WTC11 (cell line): ENCODE measurements around the gene PAQR6. TPM values are rescaled to one million over a fixed set of nuclear protein-coding genes. Genes with fewer than 3 reads are reported as not detected.

Source experiments
- ATAC-seq: fragments of 200-7000 bp; cut with Tn5 transposase; 2 replicates; pipeline ENCODE4 v1.10.0; 2021; ENCODE audit warnings: mild to moderate bottlenecking, moderate library complexity
- CTCF ChIA-PET: fragments of 300-600 bp; sonication (Branson Sonifier 250); formaldehyde crosslinking; loops from one replicate; lab custom pipeline; 2021; ENCODE audit warnings: antibody characterized with exemption; lab: Charles Lee
- POLR2A ChIA-PET: fragments of 350-600 bp; sonication (Branson Sonifier 250); formaldehyde crosslinking; loops from one replicate; lab custom pipeline; 2021; ENCODE audit warnings: antibody characterized with exemption; lab: Charles Lee
- DNase-seq: peaks from one replicate; pipeline ENCODE4 v3.0.0; 2021; ENCODE audit warnings: low spot score
- H3K27ac Mint-ChIP-seq: 2 replicates; pipeline ENCODE4 v1.8.0; 2021; ENCODE audit warnings: mixed read lengths
- H3K27me3 Mint-ChIP-seq: 2 replicates; pipeline ENCODE4 v1.8.0; 2021; ENCODE audit warnings: low read depth, mild to moderate bottlenecking, moderate library complexity, mixed read lengths
- H3K36me3 Mint-ChIP-seq: 2 replicates; pipeline ENCODE4 v1.8.0; 2021; ENCODE audit warnings: mixed read lengths
- H3K4me1 Mint-ChIP-seq: 2 replicates; pipeline ENCODE4 v1.8.0; 2022; ENCODE audit warnings: mixed read lengths
- H3K4me3 Mint-ChIP-seq: 2 replicates; pipeline ENCODE4 v1.8.0; 2021; ENCODE audit warnings: mild to moderate bottlenecking, moderate library complexity, mixed read lengths
- H3K9me3 Mint-ChIP-seq: 2 replicates; pipeline ENCODE4 v1.8.0; 2021; ENCODE audit warnings: mixed read lengths
- CREB1 ChIP-seq: sonication (generic); formaldehyde crosslinking; IDR thresholded peaks from 2 replicates; pipeline ENCODE4 v1.8.0; 2023; ENCODE audit warnings: mild to moderate bottlenecking, missing genetic modification reagents
- ELF4 ChIP-seq: sonication (generic); formaldehyde crosslinking; IDR thresholded peaks from 2 replicates; pipeline ENCODE4 v1.8.1; 2022; ENCODE audit warnings: low read depth, mild to moderate bottlenecking, moderate library complexity, missing genetic modification reagents
- KAT7 ChIP-seq: sonication (generic); formaldehyde crosslinking; IDR thresholded peaks from 2 replicates; pipeline ENCODE4 v1.8.1; 2023; ENCODE audit warnings: missing genetic modification reagents, mild to moderate bottlenecking, borderline replicate concordance
- NFATC4 ChIP-seq: fragments of 250-450 bp; sonication (Bioruptor Pico); IDR thresholded peaks from 2 replicates; pipeline ENCODE4 v1.9.0; 2021; ENCODE audit warnings: mild to moderate bottlenecking
- NR1H2 ChIP-seq: sonication (generic); formaldehyde crosslinking; IDR thresholded peaks from 2 replicates; pipeline ENCODE4 v1.9.0; 2021; ENCODE audit warnings: mild to moderate bottlenecking, moderate library complexity, missing genetic modification reagents
- NR2C2 ChIP-seq: sonication (generic); formaldehyde crosslinking; IDR thresholded peaks from 2 replicates; pipeline ENCODE4 v1.8.0; 2022; ENCODE audit warnings: mild to moderate bottlenecking, missing genetic modification reagents
- TP53 ChIP-seq: sonication (generic); formaldehyde crosslinking; IDR thresholded peaks from 2 replicates; pipeline ENCODE4 v1.8.1; 2023; ENCODE audit warnings: mild to moderate bottlenecking, missing genetic modification reagents
- ZNF317 ChIP-seq: sonication (generic); formaldehyde crosslinking; IDR thresholded peaks from 2 replicates; pipeline ENCODE4 v1.8.1; 2023; ENCODE audit warnings: low read depth, mild to moderate bottlenecking, moderate library complexity, missing genetic modification reagents, borderline replicate concordance
- ZNF416 ChIP-seq: fragments of 250-450 bp; sonication (Bioruptor Pico); IDR thresholded peaks from 2 replicates; pipeline ENCODE4 v1.9.0; 2021; ENCODE audit warnings: mild to moderate bottlenecking, inconsistent platforms
- total RNA-seq: library from RNA; stranded (reverse); gene quantifications from 3 replicates; pipeline ENCODE4 v1.2.3, GENCODE V29; 2021
- TF ChIP-seq, protein P1 (sequence below): fragments of 250-450 bp; sonication (Bioruptor Pico); IDR thresholded peaks from 2 replicates; pipeline ENCODE4 v1.9.0; 2021; ENCODE audit warnings: mild to moderate bottlenecking, borderline replicate concordance
- TF ChIP-seq, protein P2 (sequence below): fragments of 200-600 bp; IDR thresholded peaks from 2 replicates; pipeline ENCODE4 v1.8.0; 2022; ENCODE audit warnings: antibody characterized with exemption
- TF ChIP-seq, protein P3 (sequence below): fragments of 250-450 bp; sonication (Bioruptor Pico); IDR thresholded peaks from 2 replicates; pipeline ENCODE4 v2.1.2; 2022; ENCODE audit warnings: mild to moderate bottlenecking, moderate library complexity
- TF ChIP-seq, protein P4 (sequence below): sonication (generic); formaldehyde crosslinking; IDR thresholded peaks from 2 replicates; pipeline ENCODE4 v1.8.1; 2023; ENCODE audit warnings: mild to moderate bottlenecking, missing genetic modification reagents, moderate library complexity
- TF ChIP-seq, protein P5 (sequence below): sonication (generic); formaldehyde crosslinking; IDR thresholded peaks from 2 replicates; pipeline ENCODE4 v1.8.1; 2023; ENCODE audit warnings: mild to moderate bottlenecking, missing genetic modification reagents
- TF ChIP-seq, protein P6 (sequence below): sonication (generic); formaldehyde crosslinking; IDR thresholded peaks from 2 replicates; pipeline ENCODE4 v1.8.0; 2022; ENCODE audit warnings: mild to moderate bottlenecking, missing genetic modification reagents

Gene PAQR6
- total RNA-seq, 1 experiment from 2014 or later: 5.9 TPM

DNA sequence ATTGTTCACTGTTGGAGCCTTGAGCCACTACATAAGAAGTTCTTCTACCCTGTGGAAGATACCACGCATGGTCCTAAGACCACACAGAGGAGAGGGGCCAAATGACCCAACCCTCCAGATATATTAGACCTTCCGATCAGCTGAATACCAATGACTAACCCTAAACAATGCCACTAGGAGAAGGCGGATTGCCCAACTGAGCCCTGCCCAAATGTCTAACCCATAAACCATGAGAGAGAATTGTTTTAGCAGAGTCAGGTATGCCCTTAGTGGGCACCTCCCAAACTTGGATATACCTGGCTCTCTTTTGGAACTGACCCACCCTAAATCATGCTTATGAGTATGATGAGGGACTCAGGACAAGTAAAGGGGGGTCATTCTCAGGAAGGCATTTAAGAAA, 22.5 kb upstream of the PAQR6 start:
- Mint-ChIP-seq H3K36me3 (peaks cover 79% of the 10 kb centered on the region), H3K9me3 (no peaks in the 10 kb centered on the region), H3K4me3 (no peak overlapping the region), H3K4me1 (no peaks in the 10 kb centered on the region), H3K27me3 (no peaks in the 10 kb centered on the region), H3K27ac (no peak overlapping the region)
- TF ChIP-seq KAT7 (CRISPR knock-in tag): no peak
- TF ChIP-seq, protein P1, sequence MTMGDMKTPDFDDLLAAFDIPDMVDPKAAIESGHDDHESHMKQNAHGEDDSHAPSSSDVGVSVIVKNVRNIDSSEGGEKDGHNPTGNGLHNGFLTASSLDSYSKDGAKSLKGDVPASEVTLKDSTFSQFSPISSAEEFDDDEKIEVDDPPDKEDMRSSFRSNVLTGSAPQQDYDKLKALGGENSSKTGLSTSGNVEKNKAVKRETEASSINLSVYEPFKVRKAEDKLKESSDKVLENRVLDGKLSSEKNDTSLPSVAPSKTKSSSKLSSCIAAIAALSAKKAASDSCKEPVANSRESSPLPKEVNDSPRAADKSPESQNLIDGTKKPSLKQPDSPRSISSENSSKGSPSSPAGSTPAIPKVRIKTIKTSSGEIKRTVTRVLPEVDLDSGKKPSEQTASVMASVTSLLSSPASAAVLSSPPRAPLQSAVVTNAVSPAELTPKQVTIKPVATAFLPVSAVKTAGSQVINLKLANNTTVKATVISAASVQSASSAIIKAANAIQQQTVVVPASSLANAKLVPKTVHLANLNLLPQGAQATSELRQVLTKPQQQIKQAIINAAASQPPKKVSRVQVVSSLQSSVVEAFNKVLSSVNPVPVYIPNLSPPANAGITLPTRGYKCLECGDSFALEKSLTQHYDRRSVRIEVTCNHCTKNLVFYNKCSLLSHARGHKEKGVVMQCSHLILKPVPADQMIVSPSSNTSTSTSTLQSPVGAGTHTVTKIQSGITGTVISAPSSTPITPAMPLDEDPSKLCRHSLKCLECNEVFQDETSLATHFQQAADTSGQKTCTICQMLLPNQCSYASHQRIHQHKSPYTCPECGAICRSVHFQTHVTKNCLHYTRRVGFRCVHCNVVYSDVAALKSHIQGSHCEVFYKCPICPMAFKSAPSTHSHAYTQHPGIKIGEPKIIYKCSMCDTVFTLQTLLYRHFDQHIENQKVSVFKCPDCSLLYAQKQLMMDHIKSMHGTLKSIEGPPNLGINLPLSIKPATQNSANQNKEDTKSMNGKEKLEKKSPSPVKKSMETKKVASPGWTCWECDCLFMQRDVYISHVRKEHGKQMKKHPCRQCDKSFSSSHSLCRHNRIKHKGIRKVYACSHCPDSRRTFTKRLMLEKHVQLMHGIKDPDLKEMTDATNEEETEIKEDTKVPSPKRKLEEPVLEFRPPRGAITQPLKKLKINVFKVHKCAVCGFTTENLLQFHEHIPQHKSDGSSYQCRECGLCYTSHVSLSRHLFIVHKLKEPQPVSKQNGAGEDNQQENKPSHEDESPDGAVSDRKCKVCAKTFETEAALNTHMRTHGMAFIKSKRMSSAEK (CRISPR knock-in tag): no peak
- no peak for TF ChIP-seq ELF4 (CRISPR knock-in tag)
- TF ChIP-seq, protein P2, sequence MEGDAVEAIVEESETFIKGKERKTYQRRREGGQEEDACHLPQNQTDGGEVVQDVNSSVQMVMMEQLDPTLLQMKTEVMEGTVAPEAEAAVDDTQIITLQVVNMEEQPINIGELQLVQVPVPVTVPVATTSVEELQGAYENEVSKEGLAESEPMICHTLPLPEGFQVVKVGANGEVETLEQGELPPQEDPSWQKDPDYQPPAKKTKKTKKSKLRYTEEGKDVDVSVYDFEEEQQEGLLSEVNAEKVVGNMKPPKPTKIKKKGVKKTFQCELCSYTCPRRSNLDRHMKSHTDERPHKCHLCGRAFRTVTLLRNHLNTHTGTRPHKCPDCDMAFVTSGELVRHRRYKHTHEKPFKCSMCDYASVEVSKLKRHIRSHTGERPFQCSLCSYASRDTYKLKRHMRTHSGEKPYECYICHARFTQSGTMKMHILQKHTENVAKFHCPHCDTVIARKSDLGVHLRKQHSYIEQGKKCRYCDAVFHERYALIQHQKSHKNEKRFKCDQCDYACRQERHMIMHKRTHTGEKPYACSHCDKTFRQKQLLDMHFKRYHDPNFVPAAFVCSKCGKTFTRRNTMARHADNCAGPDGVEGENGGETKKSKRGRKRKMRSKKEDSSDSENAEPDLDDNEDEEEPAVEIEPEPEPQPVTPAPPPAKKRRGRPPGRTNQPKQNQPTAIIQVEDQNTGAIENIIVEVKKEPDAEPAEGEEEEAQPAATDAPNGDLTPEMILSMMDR: no peak
- TF ChIP-seq, protein P3, sequence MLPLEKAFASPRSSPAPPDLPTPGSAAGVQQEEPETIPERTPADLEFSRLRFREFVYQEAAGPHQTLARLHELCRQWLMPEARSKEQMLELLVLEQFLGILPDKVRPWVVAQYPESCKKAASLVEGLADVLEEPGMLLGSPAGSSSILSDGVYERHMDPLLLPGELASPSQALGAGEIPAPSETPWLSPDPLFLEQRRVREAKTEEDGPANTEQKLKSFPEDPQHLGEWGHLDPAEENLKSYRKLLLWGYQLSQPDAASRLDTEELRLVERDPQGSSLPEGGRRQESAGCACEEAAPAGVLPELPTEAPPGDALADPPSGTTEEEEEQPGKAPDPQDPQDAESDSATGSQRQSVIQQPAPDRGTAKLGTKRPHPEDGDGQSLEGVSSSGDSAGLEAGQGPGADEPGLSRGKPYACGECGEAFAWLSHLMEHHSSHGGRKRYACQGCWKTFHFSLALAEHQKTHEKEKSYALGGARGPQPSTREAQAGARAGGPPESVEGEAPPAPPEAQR (CRISPR knock-in tag): no peak
- no peak for TF ChIP-seq NR2C2 (CRISPR knock-in tag)
- TF ChIP-seq TP53 (CRISPR knock-in tag): no peak
- TF ChIP-seq, protein P4, sequence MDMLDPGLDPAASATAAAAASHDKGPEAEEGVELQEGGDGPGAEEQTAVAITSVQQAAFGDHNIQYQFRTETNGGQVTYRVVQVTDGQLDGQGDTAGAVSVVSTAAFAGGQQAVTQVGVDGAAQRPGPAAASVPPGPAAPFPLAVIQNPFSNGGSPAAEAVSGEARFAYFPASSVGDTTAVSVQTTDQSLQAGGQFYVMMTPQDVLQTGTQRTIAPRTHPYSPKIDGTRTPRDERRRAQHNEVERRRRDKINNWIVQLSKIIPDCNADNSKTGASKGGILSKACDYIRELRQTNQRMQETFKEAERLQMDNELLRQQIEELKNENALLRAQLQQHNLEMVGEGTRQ (CRISPR knock-in tag): no peak
- TF ChIP-seq, protein P5, sequence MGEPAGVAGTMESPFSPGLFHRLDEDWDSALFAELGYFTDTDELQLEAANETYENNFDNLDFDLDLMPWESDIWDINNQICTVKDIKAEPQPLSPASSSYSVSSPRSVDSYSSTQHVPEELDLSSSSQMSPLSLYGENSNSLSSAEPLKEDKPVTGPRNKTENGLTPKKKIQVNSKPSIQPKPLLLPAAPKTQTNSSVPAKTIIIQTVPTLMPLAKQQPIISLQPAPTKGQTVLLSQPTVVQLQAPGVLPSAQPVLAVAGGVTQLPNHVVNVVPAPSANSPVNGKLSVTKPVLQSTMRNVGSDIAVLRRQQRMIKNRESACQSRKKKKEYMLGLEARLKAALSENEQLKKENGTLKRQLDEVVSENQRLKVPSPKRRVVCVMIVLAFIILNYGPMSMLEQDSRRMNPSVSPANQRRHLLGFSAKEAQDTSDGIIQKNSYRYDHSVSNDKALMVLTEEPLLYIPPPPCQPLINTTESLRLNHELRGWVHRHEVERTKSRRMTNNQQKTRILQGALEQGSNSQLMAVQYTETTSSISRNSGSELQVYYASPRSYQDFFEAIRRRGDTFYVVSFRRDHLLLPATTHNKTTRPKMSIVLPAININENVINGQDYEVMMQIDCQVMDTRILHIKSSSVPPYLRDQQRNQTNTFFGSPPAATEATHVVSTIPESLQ (CRISPR knock-in tag): no peak
- no peak for TF ChIP-seq ZNF317 (CRISPR knock-in tag)
- TF ChIP-seq, protein P6, sequence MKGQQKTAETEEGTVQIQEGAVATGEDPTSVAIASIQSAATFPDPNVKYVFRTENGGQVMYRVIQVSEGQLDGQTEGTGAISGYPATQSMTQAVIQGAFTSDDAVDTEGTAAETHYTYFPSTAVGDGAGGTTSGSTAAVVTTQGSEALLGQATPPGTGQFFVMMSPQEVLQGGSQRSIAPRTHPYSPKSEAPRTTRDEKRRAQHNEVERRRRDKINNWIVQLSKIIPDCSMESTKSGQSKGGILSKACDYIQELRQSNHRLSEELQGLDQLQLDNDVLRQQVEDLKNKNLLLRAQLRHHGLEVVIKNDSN (CRISPR knock-in tag): no peak
- no peak for TF ChIP-seq NFATC4
- TF ChIP-seq ZNF416 (CRISPR knock-in tag): no peak
- no peak for TF ChIP-seq NR1H2 (CRISPR knock-in tag)
- TF ChIP-seq CREB1 (CRISPR knock-in tag): no peak
- DNase-seq (no peak), ATAC-seq (no peak)
- ChIA-PET POLR2A (no interaction called here), CTCF (no interaction called here)
